ENCODE results near the gene MTTP. TPM values are rescaled to one million over a fixed set of nuclear protein-coding genes. Genes with fewer than 3 reads are reported as not detected.

The MTTP gene
- total and polyA plus RNA-seq, 2 experiments from 2014 or later: 0.08 to 0.14 TPM

DNA sequence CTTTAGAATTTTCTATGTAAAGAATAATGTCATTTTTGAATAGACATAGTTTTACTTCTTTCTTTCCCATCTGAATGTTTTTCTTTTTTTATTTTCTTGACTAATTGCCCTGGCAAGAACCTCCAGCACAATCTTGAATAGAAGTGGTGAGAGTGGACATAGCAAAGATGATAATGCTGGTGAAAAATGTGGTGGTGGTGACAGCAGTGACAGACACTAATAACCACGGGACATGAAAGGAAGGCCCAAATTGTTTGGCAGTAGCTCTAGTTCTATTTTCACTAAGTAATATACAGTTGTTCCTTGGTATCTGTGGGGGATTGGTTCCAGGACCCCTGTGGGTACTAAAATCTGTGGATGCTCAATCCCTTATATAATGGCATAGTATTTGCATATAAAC, 53.4 kb downstream of the MTTP start:
- Histone ChIP-seq H3K27ac (ENCODE audit: low read depth) (no peak overlapping the region), H2AFZ (no peak overlapping the region), H3K36me3 (ENCODE audit: insufficient read depth) (no peaks in the 10 kb centered on the region), H3K4me3 (no peak overlapping the region), H3K9me2 (ENCODE audit: insufficient read depth) (no peaks in the 10 kb centered on the region), H3F3A (replicated peaks; ENCODE audit: low read depth) (no peaks in the 10 kb centered on the region), H4K20me1 (replicated peaks; ENCODE audit: insufficient read depth) (no peaks in the 10 kb centered on the region), H3K4me1 (ENCODE audit: insufficient read depth) (no peaks in the 10 kb centered on the region; the same call in 1 of the 2 replicates), H3K27me3 (ENCODE audit: insufficient read depth) (no peaks in the 10 kb centered on the region), H3K79me2 (replicated peaks; ENCODE audit: insufficient read depth) (no peaks in the 10 kb centered on the region), H3K4me2 (no peak overlapping the region)
- no peak for TF ChIP-seq ZNF114 (CRISPR knock-in tag; IDR thresholded peaks at IDR 0.05)
- no peak for TF ChIP-seq EZH2 (IDR thresholded peaks at IDR 0.05; ENCODE audit: low read depth, unreplicated experiment)
- TF ChIP-seq, protein P1, sequence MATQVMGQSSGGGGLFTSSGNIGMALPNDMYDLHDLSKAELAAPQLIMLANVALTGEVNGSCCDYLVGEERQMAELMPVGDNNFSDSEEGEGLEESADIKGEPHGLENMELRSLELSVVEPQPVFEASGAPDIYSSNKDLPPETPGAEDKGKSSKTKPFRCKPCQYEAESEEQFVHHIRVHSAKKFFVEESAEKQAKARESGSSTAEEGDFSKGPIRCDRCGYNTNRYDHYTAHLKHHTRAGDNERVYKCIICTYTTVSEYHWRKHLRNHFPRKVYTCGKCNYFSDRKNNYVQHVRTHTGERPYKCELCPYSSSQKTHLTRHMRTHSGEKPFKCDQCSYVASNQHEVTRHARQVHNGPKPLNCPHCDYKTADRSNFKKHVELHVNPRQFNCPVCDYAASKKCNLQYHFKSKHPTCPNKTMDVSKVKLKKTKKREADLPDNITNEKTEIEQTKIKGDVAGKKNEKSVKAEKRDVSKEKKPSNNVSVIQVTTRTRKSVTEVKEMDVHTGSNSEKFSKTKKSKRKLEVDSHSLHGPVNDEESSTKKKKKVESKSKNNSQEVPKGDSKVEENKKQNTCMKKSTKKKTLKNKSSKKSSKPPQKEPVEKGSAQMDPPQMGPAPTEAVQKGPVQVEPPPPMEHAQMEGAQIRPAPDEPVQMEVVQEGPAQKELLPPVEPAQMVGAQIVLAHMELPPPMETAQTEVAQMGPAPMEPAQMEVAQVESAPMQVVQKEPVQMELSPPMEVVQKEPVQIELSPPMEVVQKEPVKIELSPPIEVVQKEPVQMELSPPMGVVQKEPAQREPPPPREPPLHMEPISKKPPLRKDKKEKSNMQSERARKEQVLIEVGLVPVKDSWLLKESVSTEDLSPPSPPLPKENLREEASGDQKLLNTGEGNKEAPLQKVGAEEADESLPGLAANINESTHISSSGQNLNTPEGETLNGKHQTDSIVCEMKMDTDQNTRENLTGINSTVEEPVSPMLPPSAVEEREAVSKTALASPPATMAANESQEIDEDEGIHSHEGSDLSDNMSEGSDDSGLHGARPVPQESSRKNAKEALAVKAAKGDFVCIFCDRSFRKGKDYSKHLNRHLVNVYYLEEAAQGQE (IDR thresholded peaks at IDR 0.05; ENCODE audit: unreplicated experiment): no peak
- TF ChIP-seq CREB1 (CRISPR knock-in tag; IDR thresholded peaks at IDR 0.05; ENCODE audit: low read depth): no peak
- TF ChIP-seq, protein P2, sequence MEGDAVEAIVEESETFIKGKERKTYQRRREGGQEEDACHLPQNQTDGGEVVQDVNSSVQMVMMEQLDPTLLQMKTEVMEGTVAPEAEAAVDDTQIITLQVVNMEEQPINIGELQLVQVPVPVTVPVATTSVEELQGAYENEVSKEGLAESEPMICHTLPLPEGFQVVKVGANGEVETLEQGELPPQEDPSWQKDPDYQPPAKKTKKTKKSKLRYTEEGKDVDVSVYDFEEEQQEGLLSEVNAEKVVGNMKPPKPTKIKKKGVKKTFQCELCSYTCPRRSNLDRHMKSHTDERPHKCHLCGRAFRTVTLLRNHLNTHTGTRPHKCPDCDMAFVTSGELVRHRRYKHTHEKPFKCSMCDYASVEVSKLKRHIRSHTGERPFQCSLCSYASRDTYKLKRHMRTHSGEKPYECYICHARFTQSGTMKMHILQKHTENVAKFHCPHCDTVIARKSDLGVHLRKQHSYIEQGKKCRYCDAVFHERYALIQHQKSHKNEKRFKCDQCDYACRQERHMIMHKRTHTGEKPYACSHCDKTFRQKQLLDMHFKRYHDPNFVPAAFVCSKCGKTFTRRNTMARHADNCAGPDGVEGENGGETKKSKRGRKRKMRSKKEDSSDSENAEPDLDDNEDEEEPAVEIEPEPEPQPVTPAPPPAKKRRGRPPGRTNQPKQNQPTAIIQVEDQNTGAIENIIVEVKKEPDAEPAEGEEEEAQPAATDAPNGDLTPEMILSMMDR (conservative IDR thresholded peaks at IDR 0.05; ENCODE audit: low read depth in 2 of 2): no peak
- no peak for TF ChIP-seq EZH2phosphoT487 (IDR thresholded peaks at IDR 0.05; ENCODE audit: unreplicated experiment)
- TF ChIP-seq NANOG (IDR thresholded peaks at IDR 0.05; ENCODE audit: borderline replicate concordance): no peak
- TF ChIP-seq POLR2AphosphoS5 (IDR thresholded peaks at IDR 0.05; ENCODE audit: low read depth): no peak
- TF ChIP-seq ZNF331 (CRISPR knock-in tag; IDR thresholded peaks at IDR 0.05; ENCODE audit: low read depth): no peak
- TF ChIP-seq, protein P3, sequence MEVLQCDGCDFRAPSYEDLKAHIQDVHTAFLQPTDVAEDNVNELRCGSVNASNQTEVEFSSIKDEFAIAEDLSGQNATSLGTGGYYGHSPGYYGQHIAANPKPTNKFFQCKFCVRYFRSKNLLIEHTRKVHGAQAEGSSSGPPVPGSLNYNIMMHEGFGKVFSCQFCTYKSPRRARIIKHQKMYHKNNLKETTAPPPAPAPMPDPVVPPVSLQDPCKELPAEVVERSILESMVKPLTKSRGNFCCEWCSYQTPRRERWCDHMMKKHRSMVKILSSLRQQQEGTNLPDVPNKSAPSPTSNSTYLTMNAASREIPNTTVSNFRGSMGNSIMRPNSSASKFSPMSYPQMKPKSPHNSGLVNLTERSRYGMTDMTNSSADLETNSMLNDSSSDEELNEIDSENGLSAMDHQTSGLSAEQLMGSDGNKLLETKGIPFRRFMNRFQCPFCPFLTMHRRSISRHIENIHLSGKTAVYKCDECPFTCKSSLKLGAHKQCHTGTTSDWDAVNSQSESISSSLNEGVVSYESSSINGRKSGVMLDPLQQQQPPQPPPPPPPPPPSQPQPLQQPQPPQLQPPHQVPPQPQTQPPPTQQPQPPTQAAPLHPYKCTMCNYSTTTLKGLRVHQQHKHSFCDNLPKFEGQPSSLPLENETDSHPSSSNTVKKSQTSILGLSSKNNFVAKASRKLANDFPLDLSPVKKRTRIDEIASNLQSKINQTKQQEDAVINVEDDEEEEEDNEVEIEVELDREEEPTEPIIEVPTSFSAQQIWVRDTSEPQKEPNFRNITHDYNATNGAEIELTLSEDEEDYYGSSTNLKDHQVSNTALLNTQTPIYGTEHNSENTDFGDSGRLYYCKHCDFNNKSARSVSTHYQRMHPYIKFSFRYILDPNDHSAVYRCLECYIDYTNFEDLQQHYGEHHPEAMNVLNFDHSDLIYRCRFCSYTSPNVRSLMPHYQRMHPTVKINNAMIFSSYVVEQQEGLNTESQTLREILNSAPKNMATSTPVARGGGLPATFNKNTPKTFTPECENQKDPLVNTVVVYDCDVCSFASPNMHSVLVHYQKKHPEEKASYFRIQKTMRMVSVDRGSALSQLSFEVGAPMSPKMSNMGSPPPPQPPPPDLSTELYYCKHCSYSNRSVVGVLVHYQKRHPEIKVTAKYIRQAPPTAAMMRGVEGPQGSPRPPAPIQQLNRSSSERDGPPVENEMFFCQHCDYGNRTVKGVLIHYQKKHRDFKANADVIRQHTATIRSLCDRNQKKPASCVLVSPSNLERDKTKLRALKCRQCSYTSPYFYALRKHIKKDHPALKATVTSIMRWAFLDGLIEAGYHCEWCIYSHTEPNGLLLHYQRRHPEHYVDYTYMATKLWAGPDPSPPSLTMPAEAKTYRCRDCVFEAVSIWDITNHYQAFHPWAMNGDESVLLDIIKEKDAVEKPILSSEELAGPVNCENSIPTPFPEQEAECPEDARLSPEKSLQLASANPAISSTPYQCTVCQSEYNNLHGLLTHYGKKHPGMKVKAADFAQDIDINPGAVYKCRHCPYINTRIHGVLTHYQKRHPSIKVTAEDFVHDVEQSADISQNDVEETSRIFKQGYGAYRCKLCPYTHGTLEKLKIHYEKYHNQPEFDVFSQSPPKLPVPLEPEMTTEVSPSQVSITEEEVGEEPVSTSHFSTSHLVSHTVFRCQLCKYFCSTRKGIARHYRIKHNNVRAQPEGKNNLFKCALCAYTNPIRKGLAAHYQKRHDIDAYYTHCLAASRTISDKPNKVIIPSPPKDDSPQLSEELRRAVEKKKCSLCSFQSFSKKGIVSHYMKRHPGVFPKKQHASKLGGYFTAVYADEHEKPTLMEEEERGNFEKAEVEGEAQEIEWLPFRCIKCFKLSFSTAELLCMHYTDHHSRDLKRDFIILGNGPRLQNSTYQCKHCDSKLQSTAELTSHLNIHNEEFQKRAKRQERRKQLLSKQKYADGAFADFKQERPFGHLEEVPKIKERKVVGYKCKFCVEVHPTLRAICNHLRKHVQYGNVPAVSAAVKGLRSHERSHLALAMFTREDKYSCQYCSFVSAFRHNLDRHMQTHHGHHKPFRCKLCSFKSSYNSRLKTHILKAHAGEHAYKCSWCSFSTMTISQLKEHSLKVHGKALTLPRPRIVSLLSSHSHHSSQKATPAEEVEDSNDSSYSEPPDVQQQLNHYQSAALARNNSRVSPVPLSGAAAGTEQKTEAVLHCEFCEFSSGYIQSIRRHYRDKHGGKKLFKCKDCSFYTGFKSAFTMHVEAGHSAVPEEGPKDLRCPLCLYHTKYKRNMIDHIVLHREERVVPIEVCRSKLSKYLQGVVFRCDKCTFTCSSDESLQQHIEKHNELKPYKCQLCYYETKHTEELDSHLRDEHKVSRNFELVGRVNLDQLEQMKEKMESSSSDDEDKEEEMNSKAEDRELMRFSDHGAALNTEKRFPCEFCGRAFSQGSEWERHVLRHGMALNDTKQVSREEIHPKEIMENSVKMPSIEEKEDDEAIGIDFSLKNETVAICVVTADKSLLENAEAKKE (CRISPR knock-in tag; IDR thresholded peaks at IDR 0.05): no peak
- no peak for TF ChIP-seq JUNB (IDR thresholded peaks at IDR 0.05; ENCODE audit: unreplicated experiment)
- TF ChIP-seq, protein P4, sequence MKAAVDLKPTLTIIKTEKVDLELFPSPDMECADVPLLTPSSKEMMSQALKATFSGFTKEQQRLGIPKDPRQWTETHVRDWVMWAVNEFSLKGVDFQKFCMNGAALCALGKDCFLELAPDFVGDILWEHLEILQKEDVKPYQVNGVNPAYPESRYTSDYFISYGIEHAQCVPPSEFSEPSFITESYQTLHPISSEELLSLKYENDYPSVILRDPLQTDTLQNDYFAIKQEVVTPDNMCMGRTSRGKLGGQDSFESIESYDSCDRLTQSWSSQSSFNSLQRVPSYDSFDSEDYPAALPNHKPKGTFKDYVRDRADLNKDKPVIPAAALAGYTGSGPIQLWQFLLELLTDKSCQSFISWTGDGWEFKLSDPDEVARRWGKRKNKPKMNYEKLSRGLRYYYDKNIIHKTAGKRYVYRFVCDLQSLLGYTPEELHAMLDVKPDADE (IDR thresholded peaks at IDR 0.05): no peak
- TF ChIP-seq STAT1 (IDR thresholded peaks at IDR 0.05; ENCODE audit: unreplicated experiment): no peak
- Mint-ChIP-seq H3K9me3 (no peaks in the 10 kb centered on the region), H3K27me3 (ENCODE audit: insufficient read depth, low read depth, poor library complexity) (no peaks in the 10 kb centered on the region), H3K36me3 (ENCODE audit: low read depth) (no peaks in the 10 kb centered on the region), H3K4me3 (no peak overlapping the region), H3K4me1 (peaks cover 16% of the 10 kb centered on the region), H3K27ac (no peak overlapping the region)
- no peak for DNase-seq (ENCODE audit: low spot score)
- no peak for ATAC-seq
